ENCODE results near the gene C2.
"Not testable (repeated sequence)": the region's sequence is repeated elsewhere in the genome, so short reads cannot be mapped to it uniquely, and the experiment has no call there.

The C2 gene

GRCh38 chr6:31977816-31978431 lies 50.4 kb downstream of the C2 start:
- Histone ChIP-seq H3K4me2 (ENCODE audit: low read length) (no peak overlapping the region), H3K9me3 (ENCODE audit: insufficient read depth, low read depth, low read length) (no peaks in the 10 kb centered on the region), H3K23ac (ENCODE audit: low read length) (no peak overlapping the region), H3K27me3 (ENCODE audit: insufficient read depth, low read length) (no peaks in the 10 kb centered on the region), H3K9ac (ENCODE audit: low read length) (no peak overlapping the region), H3K79me1 (ENCODE audit: low read length) (no peaks in the 10 kb centered on the region), H4K91ac (ENCODE audit: low read depth, low read length) (no peak overlapping the region), H4K12ac (ENCODE audit: low read depth, low read length) (no peak overlapping the region), H2AFZ (ENCODE audit: insufficient read depth, low read length, poor library complexity) (no peak overlapping the region), H3K79me2 (ENCODE audit: control insufficient read depth, insufficient read depth, low read length, poor library complexity) (no peaks in the 10 kb centered on the region), H3K4me1 (ENCODE audit: control insufficient read depth in 1 of 2, insufficient read depth in 2 of 2, low read length in 2 of 2) (peaks cover 2% of the 10 kb centered on the region in 2 experiments), H3K27ac (ENCODE audit: low read depth, low read length) (no peak overlapping the region), H3K4ac (ENCODE audit: low read depth, low read length) (no peak overlapping the region), H3K4me3 (ENCODE audit: low read depth, low read length) (no peak overlapping the region), H2BK120ac (ENCODE audit: insufficient read depth, low read length, poor library complexity) (no peak overlapping the region), H2BK5ac (ENCODE audit: low read depth, low read length, poor library complexity) (no peak overlapping the region), H3K36me3 (ENCODE audit: control insufficient read depth in 1 of 2, insufficient read depth in 2 of 2, low read length in 2 of 2) (peaks cover 8 to 10% of the 10 kb centered on the region in 2 experiments), H2AK5ac (ENCODE audit: low read length) (no peak overlapping the region), H4K8ac (ENCODE audit: low read depth, low read length) (no peak overlapping the region), H2BK12ac (ENCODE audit: low read length) (no peak overlapping the region), H3K18ac (ENCODE audit: low read length) (no peak overlapping the region), H3K14ac (ENCODE audit: low read length) (no peak overlapping the region)
- WGBS (ENCODE audit: extremely low coverage, insufficient coverage, insufficient read length) = no CpG with 5 or more reads among the region's 12 CpGs
- no peak for DNase-seq

- Histone ChIP-seq H3K14ac (ENCODE audit: low read length) (no peak overlapping the region), H3K23ac (ENCODE audit: low read length) (no peak overlapping the region), H3K4me1 (ENCODE audit: control insufficient read depth in 1 of 2, insufficient read depth in 2 of 2, low read length in 2 of 2) (no peaks in the 10 kb centered on the region), H3K79me2 (ENCODE audit: control insufficient read depth, insufficient read depth, low read length, poor library complexity) (no peaks in the 10 kb centered on the region), H2AK5ac (ENCODE audit: low read length) (no peak overlapping the region), H3K27me3 (ENCODE audit: insufficient read depth, low read length) (no peaks in the 10 kb centered on the region), H3K4me3 (ENCODE audit: low read depth, low read length) (no peak overlapping the region), H3K4ac (ENCODE audit: low read depth, low read length) (no peak overlapping the region), H3K27ac (ENCODE audit: low read depth, low read length) (no peak overlapping the region), H3K79me1 (ENCODE audit: low read length) (no peaks in the 10 kb centered on the region), H3K18ac (ENCODE audit: low read length) (no peak overlapping the region), H4K91ac (ENCODE audit: low read depth, low read length) (no peak overlapping the region), H2BK120ac (ENCODE audit: insufficient read depth, low read length, poor library complexity) (no peak overlapping the region), H4K12ac (ENCODE audit: low read depth, low read length) (no peak overlapping the region), H3K9me3 (ENCODE audit: insufficient read depth, low read depth, low read length) (no peaks in the 10 kb centered on the region), H2BK12ac (ENCODE audit: low read length) (no peak overlapping the region), H2AFZ (ENCODE audit: insufficient read depth, low read length, poor library complexity) (no peak overlapping the region), H3K9ac (ENCODE audit: low read length) (no peak overlapping the region), H2BK5ac (ENCODE audit: low read depth, low read length, poor library complexity) (no peak overlapping the region), H3K4me2 (ENCODE audit: low read length) (no peak overlapping the region), H3K36me3 (ENCODE audit: control insufficient read depth in 1 of 2, insufficient read depth in 2 of 2, low read length in 2 of 2) (peaks cover 8 to 10% of the 10 kb centered on the region in 2 experiments), H4K8ac (ENCODE audit: low read depth, low read length) (no peak overlapping the region)
- WGBS (ENCODE audit: extremely low coverage, insufficient coverage, insufficient read length) = no CpG with 5 or more reads among the region's 5 CpGs
- no peak for DNase-seq
Measured at GRCh38 chr6:31978831-31979230, 51.3 kb downstream of the C2 start.

- Histone ChIP-seq H3K79me2 (ENCODE audit: control insufficient read depth, insufficient read depth, low read length, poor library complexity) (no peaks in the 10 kb centered on the region), H3K18ac (ENCODE audit: low read length) (no peak overlapping the region), H3K9ac (ENCODE audit: low read length) (no peak overlapping the region), H3K14ac (ENCODE audit: low read length) (no peak overlapping the region), H4K12ac (ENCODE audit: low read depth, low read length) (no peak overlapping the region), H3K4me2 (ENCODE audit: low read length) (no peak overlapping the region), H3K4me3 (ENCODE audit: low read depth, low read length) (no peak overlapping the region), H2BK12ac (ENCODE audit: low read length) (no peak overlapping the region), H3K27me3 (ENCODE audit: insufficient read depth, low read length) (no peaks in the 10 kb centered on the region), H3K4ac (ENCODE audit: low read depth, low read length) (no peak overlapping the region), H2AFZ (ENCODE audit: insufficient read depth, low read length, poor library complexity) (no peak overlapping the region), H3K36me3 (ENCODE audit: control insufficient read depth in 1 of 2, insufficient read depth in 2 of 2, low read length in 2 of 2) (peaks cover 8 to 10% of the 10 kb centered on the region in 2 experiments), H3K79me1 (ENCODE audit: low read length) (no peaks in the 10 kb centered on the region), H3K23ac (ENCODE audit: low read length) (no peak overlapping the region), H3K9me3 (ENCODE audit: insufficient read depth, low read depth, low read length) (no peaks in the 10 kb centered on the region), H2AK5ac (ENCODE audit: low read length) (no peak overlapping the region), H3K4me1 (ENCODE audit: control insufficient read depth in 1 of 2, insufficient read depth in 2 of 2, low read length in 2 of 2) (no peaks in the 10 kb centered on the region), H2BK5ac (ENCODE audit: low read depth, low read length, poor library complexity) (no peak overlapping the region), H4K8ac (ENCODE audit: low read depth, low read length) (no peak overlapping the region), H2BK120ac (ENCODE audit: insufficient read depth, low read length, poor library complexity) (no peak overlapping the region), H3K27ac (ENCODE audit: low read depth, low read length) (no peak overlapping the region), H4K91ac (ENCODE audit: low read depth, low read length) (no peak overlapping the region)
- no CpG with 5 or more reads among the region's 3 CpGs for WGBS (ENCODE audit: extremely low coverage, insufficient coverage, insufficient read length)
- DNase-seq = no peak
Measured at GRCh38 chr6:31979238-31979898, 51.9 kb downstream of the C2 start.

- not testable (repeated sequence) for H3K9ac ChIP-seq (ENCODE audit: low read length); H3K36me3 ChIP-seq (ENCODE audit: control insufficient read depth in 1 of 2, insufficient read depth in 2 of 2, low read length in 2 of 2); H2BK120ac ChIP-seq (ENCODE audit: insufficient read depth, low read length, poor library complexity); DNase-seq; H2AK5ac ChIP-seq (ENCODE audit: low read length); H4K12ac ChIP-seq (ENCODE audit: low read depth, low read length); H3K23ac ChIP-seq (ENCODE audit: low read length); H3K4me3 ChIP-seq (ENCODE audit: low read depth, low read length); H3K27ac ChIP-seq (ENCODE audit: low read depth, low read length); H3K79me2 ChIP-seq (ENCODE audit: control insufficient read depth, insufficient read depth, low read length, poor library complexity); H3K4ac ChIP-seq (ENCODE audit: low read depth, low read length); H2AFZ ChIP-seq (ENCODE audit: insufficient read depth, low read length, poor library complexity); H4K91ac ChIP-seq (ENCODE audit: low read depth, low read length); H2BK12ac ChIP-seq (ENCODE audit: low read length); H2BK5ac ChIP-seq (ENCODE audit: low read depth, low read length, poor library complexity); H3K18ac ChIP-seq (ENCODE audit: low read length); H3K4me2 ChIP-seq (ENCODE audit: low read length); H3K14ac ChIP-seq (ENCODE audit: low read length); H3K79me1 ChIP-seq (ENCODE audit: low read length); H3K9me3 ChIP-seq (ENCODE audit: insufficient read depth, low read depth, low read length); H4K8ac ChIP-seq (ENCODE audit: low read depth, low read length); H3K4me1 ChIP-seq (ENCODE audit: control insufficient read depth in 1 of 2, insufficient read depth in 2 of 2, low read length in 2 of 2); H3K27me3 ChIP-seq (ENCODE audit: insufficient read depth, low read length)
- WGBS (ENCODE audit: extremely low coverage, insufficient coverage, insufficient read length) = no CpG with 5 or more reads among the region's 13 CpGs
Measured at GRCh38 chr6:31980195-31980876, 52.8 kb downstream of the C2 start.
